Measurements from ENCODE around the gene ZBED6. TPM values are rescaled to one million over a fixed set of nuclear protein-coding genes. Genes with fewer than 3 reads are reported as not detected.

Gene ZBED6
- total and polyA plus RNA-seq, 8 donors = 1.1 to 20.2 (median 8.8) TPM

GRCh38 chr1:203799971-203800370, 4.5 kb downstream of the ZBED6 start:
- DNase-seq (no peak), FAIRE-seq (no peak), ATAC-seq (no peak)
- no peak for TF ChIP-seq CTCF (IDR thresholded peaks at IDR 0.05)
- peaks cover 17 to 51% (median 25%) of the 10 kb centered on the region in 3 donors for H3K4me1 ChIP-seq
- WGBS, 2 donors = 26 to 33% methylated on average over 1 of the region's 1 CpG
- H3K36me3 ChIP-seq = no peaks in the 10 kb centered on the region
- H3K9me3 ChIP-seq = no peaks in the 10 kb centered on the region
- intact Hi-C loops (cut with DNase I) = no loop called here
- H3K27ac ChIP-seq = no peak overlapping the region
- no peak overlapping the region for H3K4me3 ChIP-seq
- no peaks in the 10 kb centered on the region for H3K27me3 ChIP-seq

- no peak for ATAC-seq
- no peak for FAIRE-seq
- no peak overlapping the region for H3K4me3 ChIP-seq
- peaks cover 0 to 15% (median 0%) of the 10 kb centered on the region in 3 donors for H3K36me3 ChIP-seq
- H3K27ac ChIP-seq = no peak overlapping the region
- no peaks in the 10 kb centered on the region for H3K27me3 ChIP-seq
- peaks cover 0 to 25% (median 0%) of the 10 kb centered on the region in 3 donors for H3K4me1 ChIP-seq
- H3K9me3 ChIP-seq = no peaks in the 10 kb centered on the region
- intact Hi-C loops (cut with DNase I) = no loop called here
- TF ChIP-seq CTCF (IDR thresholded peaks at IDR 0.05) = no peak
- 96 to 98% methylated on average over 7 of the region's 7 CpGs for WGBS, 2 donors
- DNase-seq = no peak
These were observed 10.3 kb downstream of the ZBED6 start for GRCh38 chr1:203805689-203806088.

- Histone ChIP-seq H3K4me3 (no peak overlapping the region), H3K36me3 (peaks cover 0 to 19% (median 0%) of the 10 kb centered on the region in 3 donors), H3K4me1 (peaks cover 0 to 11% (median 0%) of the 10 kb centered on the region in 3 donors), H3K27ac (no peak overlapping the region), H3K9me3 (no peaks in the 10 kb centered on the region), H3K27me3 (no peaks in the 10 kb centered on the region)
- TF ChIP-seq CTCF (IDR thresholded peaks at IDR 0.05) = no peak
- ATAC-seq (no peak), DNase-seq (no peak), FAIRE-seq (no peak)
- intact Hi-C loops (cut with DNase I) = no loop called here
- 81 to 93% methylated on average over 2 of the region's 2 CpGs for WGBS, 2 donors
These were observed 11.8 kb downstream of the ZBED6 start for GRCh38 chr1:203807196-203807595.

GRCh38 chr1:203813581-203814341, 18.3 kb downstream of the ZBED6 start:
- no peak for TF ChIP-seq CTCF (IDR thresholded peaks at IDR 0.05)
- ATAC-seq (no peak), DNase-seq (no peak), FAIRE-seq (no peak)
- Histone ChIP-seq H3K9me3 (no peaks in the 10 kb centered on the region), H3K27ac (no peak overlapping the region), H3K27me3 (no peaks in the 10 kb centered on the region), H3K36me3 (peaks cover 0 to 37% (median 6%) of the 10 kb centered on the region in 3 donors), H3K4me3 (no peak overlapping the region), H3K4me1 (no peaks in the 10 kb centered on the region)
- intact Hi-C loops (cut with DNase I) = no loop called here
- WGBS, 2 donors = 97 to 100% methylated on average over 2 of the region's 2 CpGs

GRCh38 chr1:203818399-203818798, 23.0 kb downstream of the ZBED6 start:
- intact Hi-C loops (cut with DNase I) = no loop called here
- Histone ChIP-seq H3K9me3 (no peaks in the 10 kb centered on the region), H3K36me3 (peaks cover 2 to 66% (median 6%) of the 10 kb centered on the region in 3 donors), H3K27ac (no peak overlapping the region), H3K27me3 (no peaks in the 10 kb centered on the region), H3K4me3 (no peak overlapping the region), H3K4me1 (no peaks in the 10 kb centered on the region)
- WGBS, 2 donors = 94 to 97% methylated on average over 6 of the region's 6 CpGs
- TF ChIP-seq CTCF (IDR thresholded peaks at IDR 0.05) = no peak
- DNase-seq (no peak), ATAC-seq (no peak), FAIRE-seq (no peak)

Data from pancreas (tissue), 10 donors.